Uterus (tissue), 2 donors: ENCODE data around the gene SEC22A.

ENCODE experiments used
- POLR2A ChIP-seq, 2 donors: fragments of 450-650 bp; IDR thresholded peaks; one replicate each; pipeline ENCODE4 v1.6.1; 2016; ENCODE audit warnings: antibody characterized with exemption in 2 of 2, mild to moderate bottlenecking in 1 of 2, moderate library complexity in 1 of 2
- TF ChIP-seq, protein P1 (sequence below), 4 experiments: fragments of 200-600 bp in 2 of 4; fragments of 450-650 bp in 2 of 4; sonication (generic) in 2 of 4; IDR thresholded peaks; one replicate each; pipeline ENCODE4 v1.5.1; 2016 to 2019; ENCODE audit warnings: antibody characterized with exemption in 4 of 4, mild to moderate bottlenecking in 2 of 4, moderate library complexity in 1 of 4

GRCh38 chr3:123281929-123282328 lies 80.2 kb downstream of the SEC22A start:
- TF ChIP-seq, protein P1, sequence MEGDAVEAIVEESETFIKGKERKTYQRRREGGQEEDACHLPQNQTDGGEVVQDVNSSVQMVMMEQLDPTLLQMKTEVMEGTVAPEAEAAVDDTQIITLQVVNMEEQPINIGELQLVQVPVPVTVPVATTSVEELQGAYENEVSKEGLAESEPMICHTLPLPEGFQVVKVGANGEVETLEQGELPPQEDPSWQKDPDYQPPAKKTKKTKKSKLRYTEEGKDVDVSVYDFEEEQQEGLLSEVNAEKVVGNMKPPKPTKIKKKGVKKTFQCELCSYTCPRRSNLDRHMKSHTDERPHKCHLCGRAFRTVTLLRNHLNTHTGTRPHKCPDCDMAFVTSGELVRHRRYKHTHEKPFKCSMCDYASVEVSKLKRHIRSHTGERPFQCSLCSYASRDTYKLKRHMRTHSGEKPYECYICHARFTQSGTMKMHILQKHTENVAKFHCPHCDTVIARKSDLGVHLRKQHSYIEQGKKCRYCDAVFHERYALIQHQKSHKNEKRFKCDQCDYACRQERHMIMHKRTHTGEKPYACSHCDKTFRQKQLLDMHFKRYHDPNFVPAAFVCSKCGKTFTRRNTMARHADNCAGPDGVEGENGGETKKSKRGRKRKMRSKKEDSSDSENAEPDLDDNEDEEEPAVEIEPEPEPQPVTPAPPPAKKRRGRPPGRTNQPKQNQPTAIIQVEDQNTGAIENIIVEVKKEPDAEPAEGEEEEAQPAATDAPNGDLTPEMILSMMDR (IDR thresholded peaks at IDR 0.05) = no peak
- TF ChIP-seq POLR2A (IDR thresholded peaks at IDR 0.05) = no peak
